Measurements from ENCODE around the gene SLC25A43. TPM values are rescaled to one million over a fixed set of nuclear protein-coding genes. Genes with fewer than 3 reads are reported as not detected.
"Not testable (repeated sequence)": the region's sequence is repeated elsewhere in the genome, so short reads cannot be mapped to it uniquely, and the experiment has no call there.

The SLC25A43 gene
- total RNA-seq, 1 experiment from 2014 or later, result 14.9 TPM

DNA sequence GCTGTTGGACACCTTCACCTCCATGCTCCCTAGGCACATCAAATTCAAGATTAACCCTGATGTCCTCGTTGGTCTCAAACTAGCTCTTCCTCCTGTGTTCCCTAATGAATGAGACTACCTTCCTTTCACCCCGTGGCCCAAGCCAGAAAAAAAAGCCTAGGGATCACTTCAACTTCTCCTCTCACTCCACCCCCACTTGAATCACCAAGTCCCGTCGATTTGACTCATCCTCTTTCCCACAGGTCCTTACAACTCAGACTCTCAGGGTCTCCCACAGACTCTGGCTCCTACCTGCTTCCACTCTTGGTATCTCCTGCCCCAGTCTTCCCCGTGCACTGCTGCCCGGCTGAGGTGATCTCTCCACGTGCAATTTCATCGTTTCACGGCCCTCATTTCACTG is 8.5 kb downstream of the SLC25A43 start:
- DNase-seq (ENCODE audit: low spot score), result no peak

DNA sequence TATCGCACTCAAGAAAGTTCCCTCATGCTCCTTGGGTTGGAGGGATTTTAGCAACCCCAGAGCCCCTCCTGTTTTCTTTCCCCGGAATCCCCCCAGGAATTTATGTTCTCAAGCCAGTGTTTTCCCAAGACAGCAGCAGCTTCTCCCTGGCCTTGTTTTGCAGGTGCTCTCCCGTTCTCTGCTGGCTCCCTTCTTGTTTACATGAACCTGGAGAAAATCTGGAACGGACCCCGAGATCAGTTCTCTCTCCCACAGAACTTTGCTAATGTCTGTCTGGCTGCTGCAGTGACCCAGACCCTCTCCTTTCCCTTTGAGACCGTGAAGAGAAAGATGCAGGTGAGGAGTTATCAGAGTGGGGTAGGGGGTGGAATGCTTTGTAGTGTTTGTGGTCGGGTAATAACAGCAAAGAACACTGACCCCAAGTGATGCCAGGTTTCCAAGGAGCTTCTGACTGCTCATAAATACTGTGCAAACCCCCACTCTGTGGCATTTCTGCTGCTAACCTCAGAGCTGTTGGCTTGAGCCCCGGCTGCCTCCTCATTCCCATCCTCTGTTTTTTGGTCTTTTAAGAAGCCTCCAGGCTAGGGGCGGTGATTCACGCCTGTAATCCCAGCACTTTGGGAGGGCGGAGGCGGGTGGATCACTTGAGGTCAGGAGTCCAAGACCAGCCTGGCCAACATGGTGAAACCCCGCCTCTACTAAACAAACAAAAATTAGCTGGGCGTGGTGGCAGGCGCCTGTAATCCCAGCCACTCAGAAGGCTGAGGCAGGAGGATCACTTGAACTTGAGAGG is 11.1 kb downstream of the SLC25A43 start:
- DNase-seq (ENCODE audit: low spot score), result peak; percentile 73

DNA sequence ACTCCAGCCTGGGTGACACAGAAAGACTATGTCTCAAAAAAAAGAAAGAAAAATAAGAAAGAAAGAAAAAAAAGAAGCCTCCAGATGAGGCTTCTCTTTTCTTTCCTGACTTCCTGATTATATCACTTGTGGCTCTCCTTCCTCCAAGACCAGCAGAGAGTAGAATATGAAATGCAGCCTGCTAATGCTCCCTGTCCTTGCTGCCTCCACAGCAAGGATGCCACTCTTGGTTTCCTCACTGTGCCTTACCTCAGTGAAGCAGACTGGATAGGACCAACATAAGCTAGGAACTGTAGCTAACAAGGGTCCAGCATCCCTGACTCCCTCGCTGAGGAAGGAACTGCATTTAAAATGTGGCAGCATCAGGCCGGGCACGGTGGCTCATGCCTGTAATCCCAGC is 11.7 kb downstream of the SLC25A43 start:
- no peak for DNase-seq (ENCODE audit: low spot score)

DNA sequence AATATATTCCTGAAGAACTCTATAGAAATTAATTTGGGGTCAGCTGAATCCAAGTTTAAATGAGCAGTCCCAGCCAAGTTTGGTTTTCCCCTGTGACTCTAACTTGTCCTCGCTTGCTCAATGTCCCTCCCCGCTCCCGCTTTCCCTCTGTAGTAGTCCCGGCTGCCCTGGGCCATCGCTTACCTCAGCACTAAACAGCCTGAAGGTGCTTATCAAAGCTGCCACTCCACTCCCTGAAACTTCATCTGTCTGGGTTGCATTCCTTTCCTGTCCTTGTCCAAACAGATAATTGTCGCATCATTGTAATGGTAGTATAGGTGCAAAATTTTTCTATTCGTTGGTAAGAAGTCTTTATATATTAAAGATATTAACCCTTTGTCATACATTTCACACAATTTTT is 12.8 kb downstream of the SLC25A43 start:
- no peak for DNase-seq (ENCODE audit: low spot score)

DNA sequence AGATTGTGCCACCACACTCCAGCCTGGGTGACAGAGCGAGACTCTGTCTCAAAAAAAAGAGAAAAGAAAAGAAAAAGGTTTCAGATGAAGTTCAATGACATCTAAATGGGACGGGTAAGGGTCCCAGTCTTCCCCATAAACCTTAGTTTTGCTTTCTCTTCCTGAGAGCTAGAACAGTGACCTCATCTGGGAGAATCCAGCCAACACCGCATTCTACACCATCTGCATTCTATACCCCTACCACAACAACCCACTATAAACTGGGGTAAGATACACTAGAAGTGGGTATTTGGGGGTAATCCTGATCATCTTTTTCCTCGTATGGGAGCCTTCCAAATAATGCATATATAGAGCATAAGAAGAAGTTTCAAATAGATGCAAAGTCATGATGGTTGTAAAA is 18.2 kb downstream of the SLC25A43 start:
- DNase-seq (ENCODE audit: low spot score), result no peak

DNA sequence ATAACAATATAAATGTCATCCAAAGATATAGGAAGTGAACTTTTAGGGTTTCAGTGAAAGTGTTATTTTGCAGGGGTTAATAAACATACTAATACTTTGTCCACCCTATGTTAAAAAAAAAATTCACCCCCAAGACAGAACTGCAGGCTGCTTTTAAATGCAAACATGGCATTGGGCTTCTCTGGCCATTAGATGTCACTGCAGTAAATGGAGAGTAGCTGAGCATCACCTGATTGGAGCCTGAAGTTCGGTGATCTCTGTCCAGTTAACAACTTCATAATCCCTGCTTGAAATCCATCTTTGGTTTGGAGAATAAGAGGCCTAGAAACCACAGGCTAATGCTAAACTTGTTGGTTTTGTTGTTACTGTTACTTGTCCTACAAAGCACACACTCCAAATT is 18.7 kb downstream of the SLC25A43 start:
- no peak for DNase-seq (ENCODE audit: low spot score)

DNA sequence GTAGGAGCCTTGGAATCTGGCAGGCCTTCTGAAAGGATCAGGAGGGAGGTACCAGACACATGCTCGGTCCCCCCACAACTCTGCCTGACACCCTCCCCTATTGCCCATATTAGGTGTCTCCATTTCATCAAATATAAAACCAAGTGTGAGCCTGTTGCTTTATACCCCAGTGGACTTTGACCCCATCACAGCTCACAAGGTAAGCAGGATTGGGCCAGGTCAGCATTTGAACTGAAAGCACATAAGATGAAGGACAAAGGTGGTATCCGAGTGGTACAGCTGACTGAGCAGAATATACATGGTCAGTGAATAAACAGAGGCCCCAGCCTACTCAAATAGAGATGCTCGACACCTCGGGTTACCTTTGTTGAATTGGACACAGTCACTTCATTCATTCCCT is 20.0 kb downstream of the SLC25A43 start:
- no peak for DNase-seq (ENCODE audit: low spot score)

DNA sequence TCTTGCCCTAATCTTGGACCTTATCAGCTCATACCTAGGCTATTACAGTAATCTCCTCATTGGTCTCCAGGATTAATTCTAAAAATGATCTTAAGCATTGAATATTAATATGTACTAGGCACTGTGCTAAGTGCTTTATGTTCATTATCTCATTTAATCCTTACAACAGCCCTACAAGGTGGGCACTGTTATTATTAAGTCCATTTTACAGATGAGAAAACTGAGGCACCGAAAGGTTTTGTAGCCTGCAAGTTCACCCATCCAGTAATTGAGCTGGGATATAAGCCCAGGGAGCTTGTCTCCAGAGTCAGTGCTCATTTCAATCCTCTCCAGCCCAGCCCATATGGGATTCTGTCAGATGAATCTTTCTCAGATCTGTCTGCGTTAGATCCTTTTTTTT is 20.8 kb downstream of the SLC25A43 start:
- no peak for DNase-seq (ENCODE audit: low spot score)

DNA sequence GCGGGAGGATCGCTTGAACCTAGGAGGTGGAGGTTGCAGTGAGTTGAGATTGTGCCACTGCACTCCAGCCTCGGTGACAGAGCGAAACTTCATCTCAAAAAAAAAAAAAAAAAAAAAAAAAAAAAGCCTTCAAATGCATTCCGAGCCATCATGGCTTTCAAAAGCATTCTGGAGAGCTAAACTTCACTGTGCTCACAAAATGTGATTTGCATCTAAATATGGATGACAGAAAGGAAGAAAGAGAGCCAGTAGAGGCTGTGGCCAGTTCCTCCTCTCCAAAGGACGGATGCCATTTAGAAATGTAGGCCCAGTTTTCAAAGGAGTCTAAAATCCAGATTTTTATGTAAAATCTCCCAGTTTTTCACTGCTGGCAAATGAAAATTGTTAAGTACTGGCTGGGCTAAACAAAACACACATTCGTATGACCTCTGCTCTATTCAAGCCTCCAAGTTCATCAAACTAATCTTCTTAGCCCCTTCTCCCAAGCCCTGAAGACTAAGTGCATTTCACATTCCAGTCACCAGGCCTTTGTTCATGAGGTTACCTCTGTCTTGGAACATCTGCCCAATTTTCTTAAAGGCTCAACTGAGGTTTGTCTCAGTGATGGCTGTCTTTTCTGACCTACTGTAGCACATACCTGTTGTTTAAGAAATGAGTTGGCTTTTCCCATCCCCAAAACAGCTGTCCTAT is 22.0 kb downstream of the SLC25A43 start:
- DNase-seq (ENCODE audit: low spot score), result no peak

DNA sequence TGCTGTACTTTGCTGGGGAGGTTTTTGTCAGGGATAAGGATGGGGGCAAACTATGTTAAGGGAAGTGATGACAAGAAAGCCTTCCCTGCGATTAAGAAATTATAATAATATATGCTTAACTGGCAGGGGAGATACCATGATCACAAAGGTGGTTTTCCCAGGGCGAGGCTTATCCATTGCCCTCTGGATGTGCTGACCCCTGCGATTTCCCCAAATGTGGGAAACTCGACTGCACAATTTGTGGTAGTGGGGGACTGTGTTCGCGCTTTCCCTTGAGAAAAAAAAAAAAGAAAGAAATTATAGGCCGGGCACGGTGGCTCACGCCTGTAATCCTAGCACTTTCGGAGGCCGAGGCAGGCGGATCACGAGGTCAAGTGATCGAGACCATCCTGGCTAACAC is 24.5 kb downstream of the SLC25A43 start:
- DNase-seq (ENCODE audit: low spot score), result no peak

DNA sequence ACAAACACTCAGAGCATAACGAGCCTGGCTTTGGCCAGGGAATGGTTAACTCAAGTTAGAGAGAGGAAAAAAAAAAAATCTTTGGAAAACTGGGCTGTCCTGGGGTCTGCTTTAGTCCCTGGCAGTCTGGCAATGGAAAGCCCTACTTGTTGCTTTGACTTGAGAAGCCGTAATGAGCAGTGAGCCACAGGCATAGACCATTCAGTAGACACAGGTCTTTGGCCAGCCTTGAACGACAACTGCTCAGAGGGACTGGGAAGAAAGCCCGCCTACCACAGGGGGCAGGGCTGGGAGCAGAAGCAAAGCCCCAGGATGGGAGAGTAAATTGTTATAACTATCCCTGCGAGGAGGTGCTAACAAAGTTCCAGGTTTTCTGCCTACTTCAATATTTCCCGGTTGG is 25.9 kb downstream of the SLC25A43 start:
- DNase-seq (ENCODE audit: low spot score), result no peak

DNA sequence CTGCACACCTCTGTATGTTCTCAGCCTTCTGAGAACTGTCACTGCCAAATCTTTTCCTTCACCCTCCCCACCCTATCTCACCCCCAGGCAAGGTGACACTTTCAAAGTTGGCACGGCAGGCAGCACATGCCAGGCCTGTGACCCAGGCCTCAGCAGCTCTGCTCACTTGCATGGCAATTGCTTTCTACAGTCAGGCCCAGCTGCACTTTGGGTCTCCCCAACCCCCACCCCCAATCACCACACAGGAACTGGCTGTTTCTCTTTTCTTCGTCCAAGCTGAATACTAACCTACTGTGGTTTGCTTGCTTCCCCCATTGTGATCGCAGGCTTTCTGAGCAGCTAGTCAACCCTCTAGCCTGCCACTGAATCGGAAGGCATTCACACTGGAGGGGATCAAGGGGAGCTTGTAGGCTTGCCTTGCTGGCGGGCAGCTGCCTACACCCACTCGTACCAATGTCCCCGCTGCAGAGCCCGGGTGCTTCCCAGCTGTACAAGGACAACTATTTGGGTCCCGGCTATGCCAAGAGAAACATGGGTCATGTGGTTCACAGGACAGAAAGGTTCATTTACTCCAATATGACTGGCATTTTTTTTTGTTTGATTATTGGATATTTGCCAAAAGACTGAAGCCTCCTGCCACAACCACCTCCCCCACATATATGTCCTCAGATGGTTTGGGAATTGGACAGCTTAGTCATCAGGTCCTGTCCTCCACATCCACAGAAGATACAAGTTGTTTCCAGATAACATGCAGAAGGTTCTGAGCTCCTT is 28.1 kb downstream of the SLC25A43 start:
- no peak for DNase-seq (ENCODE audit: low spot score)

DNA sequence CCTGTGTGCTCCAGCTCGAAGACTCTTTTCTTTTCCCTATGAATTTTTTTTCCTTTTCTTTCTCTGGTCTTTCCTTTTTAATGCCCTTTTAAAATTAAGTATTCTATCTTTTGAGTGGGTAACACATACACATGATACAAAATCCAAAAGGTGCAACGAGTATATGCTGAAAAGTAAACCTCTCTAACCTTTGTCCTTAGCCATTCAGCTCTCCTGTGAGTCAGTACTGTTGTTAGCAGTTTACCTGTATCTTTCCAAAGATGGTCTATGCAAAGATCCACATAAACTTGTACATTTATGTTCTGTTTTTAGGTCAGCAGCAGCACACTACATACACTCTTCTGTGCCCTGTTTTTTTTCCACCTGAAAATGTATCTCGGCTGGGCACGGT is 28.7 kb downstream of the SLC25A43 start:
- DNase-seq (ENCODE audit: low spot score), result no peak

DNA sequence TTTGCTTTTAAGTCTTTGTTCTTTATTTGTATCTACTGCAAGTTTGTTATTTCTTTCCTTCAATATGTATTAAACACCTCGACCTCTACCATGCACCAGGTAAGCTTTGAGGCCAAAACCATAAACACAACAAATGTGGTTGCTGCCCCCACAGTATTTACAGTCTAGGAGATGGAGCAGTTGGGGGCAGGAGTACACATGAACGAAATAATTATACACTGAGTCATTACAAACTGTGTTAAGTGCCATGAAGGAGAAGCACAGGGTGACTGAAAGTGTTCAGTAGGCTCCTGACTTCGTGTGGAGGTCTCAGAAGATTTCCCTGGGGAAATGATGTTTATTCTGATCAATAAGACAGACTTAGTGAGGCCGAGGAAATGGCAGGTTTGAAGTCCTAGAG is 30.3 kb downstream of the SLC25A43 start:
- DNase-seq (ENCODE audit: low spot score), result no peak

DNA sequence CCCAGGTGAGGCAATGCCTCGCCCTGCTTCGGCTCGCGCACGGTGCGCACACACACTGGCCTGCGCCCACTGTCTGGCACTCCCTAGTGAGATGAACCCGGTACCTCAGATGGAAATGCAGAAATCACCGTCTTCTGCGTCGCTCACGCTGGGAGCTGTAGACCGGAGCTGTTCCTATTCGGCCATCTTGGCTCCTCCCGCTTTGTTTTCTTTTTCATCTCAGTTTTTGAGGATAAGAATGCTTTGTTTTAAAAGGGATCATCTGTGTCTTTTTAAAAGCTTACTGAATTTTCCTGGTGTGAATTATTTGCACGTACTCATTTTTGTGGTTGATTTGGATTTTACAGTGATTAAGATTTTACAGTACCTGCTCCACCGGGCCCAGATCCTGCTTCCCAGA is 42.2 kb downstream of the SLC25A43 start:
- not testable (repeated sequence) for DNase-seq (ENCODE audit: low spot score)

DNA sequence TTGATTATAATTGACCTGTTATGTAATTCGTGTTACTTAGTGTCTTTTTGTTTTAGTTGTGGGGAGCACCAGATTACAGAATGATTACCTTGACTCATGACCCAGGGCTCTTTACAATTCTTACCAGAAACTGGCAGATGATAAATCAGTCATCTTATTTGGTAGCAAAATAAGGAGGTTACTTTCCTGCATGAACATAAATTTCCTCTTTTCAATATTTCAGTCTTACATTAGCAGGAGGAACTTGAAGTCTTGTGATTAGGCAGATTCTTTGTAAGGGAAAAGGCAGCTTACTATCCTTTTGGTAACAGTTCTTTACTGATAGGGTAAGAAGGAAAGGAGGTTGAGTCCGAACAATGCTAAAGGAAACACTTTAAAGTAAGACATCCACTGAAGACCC is 43.1 kb downstream of the SLC25A43 start:
- DNase-seq (ENCODE audit: low spot score), result no peak

DNA sequence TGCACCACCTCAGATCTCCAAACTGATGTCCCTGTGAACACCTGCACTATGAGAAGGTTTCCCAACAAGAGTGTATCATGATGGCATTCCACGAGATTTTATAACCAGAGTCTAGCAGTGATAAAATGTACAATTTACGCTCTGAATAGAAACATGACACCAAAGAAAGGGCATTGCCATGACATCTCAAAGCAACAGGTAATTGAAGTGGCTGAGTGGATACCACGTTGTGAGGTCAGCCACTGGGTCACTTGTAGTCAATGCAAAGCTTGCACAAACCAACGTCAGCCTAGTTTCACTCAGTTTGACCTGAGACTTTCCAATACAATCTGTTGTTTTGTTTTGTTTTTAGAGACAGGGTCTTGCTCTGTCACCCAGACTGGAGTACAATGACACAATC is 54.1 kb downstream of the SLC25A43 start:
- no peak for DNase-seq (ENCODE audit: low spot score)

DNA sequence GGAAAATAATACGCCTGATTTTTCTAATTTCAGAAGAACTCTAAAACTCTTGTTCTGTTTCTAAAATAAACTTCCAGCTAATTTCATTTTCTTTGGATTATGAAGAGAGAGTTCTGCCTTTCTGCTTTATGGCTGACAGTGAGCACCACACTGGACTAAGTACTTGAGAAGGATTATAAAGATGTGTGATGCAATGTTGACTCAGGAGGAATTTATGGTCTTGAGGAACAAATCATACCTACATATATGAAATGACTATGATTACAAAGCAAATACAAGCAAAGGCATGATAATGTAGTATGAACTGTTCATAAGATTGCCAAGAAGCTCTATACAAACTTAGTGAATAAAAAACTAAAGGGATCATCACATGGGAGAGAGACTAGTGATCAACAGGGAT is 56.1 kb downstream of the SLC25A43 start:
- DNase-seq (ENCODE audit: low spot score), result no peak

DNA sequence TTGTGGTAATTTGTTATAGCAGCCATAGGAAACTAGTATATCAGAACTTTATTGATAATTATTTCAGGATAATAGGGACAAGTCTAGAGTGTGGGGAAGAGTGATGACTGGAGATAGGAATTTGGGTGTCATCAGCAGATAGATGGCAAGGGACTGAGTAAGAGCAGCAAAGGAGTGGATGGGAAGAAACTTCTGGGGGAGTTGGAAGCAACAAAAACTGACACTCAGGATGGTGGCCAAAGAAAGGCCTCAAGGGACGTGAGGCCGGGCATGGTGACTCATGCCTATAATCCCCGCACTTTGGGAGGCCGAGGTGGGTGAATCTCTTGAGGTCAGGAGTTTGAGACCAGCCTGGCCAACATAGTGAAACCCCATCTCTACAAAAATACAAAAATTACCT is 60.0 kb downstream of the SLC25A43 start:
- DNase-seq (ENCODE audit: low spot score), result no peak

DNA sequence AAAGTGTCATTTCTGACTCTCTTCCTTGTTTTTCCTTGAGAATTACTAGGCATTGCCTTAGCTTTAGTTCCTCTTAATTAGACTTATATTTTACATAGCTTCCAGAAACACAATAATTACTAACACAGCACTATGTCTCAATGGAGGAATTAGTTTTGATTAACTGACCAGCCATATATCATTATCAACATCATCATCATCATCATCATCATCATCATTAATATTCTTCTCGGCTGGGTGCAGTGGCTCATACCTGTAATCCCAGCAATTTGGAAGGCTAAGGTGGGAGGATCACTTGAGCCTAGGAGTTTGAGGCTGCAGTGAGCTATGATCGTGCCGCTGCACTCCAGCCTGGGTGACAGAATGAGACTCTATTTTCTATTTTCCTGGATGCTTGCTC is 66.4 kb downstream of the SLC25A43 start:
- no peak for DNase-seq (ENCODE audit: low spot score)

DNA sequence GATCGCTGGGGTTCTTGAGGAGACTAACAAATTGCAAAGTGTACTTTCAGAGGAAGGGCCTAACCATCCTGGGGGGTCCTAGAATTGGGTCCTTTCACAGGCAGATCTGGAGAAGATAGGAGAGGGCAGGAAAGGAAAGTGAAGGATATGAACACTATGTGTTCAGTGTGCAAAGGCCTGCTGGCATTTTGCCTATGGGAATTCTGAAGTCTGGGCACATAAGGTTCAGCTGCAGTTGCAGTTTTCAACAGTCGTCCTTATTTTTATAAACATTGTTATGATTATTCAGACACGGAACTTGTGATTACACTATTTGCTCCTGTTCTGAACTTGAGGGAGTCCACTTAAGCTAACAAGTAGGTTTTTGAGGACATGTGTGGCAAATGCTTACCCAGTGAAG is 67.8 kb downstream of the SLC25A43 start:
- DNase-seq (ENCODE audit: low spot score), result no peak

DNA sequence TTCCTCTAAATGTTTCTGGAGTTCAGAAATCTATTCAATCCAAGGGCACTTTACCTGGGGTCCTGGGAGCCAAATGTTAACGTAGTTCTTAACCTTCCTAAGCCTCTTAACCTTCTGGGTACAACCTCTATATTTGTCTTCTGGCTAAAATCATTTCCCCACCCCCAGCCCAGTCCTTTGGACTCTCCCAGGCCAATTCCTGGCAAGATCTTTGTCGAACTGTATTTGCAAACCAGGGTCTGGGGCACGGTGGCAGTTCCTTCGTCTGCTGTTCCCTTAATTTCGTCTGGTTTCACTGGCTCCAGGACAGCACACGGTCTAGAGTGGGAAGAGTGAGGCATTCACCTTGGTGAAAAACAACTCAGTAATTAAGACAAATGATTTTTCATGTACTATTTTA is 68.3 kb downstream of the SLC25A43 start:
- no peak for DNase-seq (ENCODE audit: low spot score)
